ENCODE data around the gene TMEM60. TPM values are rescaled to one million over a fixed set of nuclear protein-coding genes. Genes with fewer than 3 reads are reported as not detected.

The TMEM60 gene
- total and polyA plus RNA-seq, 2 donors (not counting 3 experiments of a cell fraction or from before 2014, with no cell fraction given) = 15.8 to 19.5 TPM

- no peaks in the 10 kb centered on the region for H3K27me3 ChIP-seq (ENCODE audit: control insufficient read depth in 2 of 2, insufficient read depth in 2 of 2, low read length in 2 of 2)
- H3K36me3 ChIP-seq (ENCODE audit: control insufficient read depth in 2 of 2, extremely low read depth in 1 of 2, insufficient read depth in 2 of 2, low read length in 2 of 2) = no peaks in the 10 kb centered on the region
- ChIA-PET CTCF (no interaction called here), POLR2A (no interaction called here)
- TF ChIP-seq GATA2 (IDR thresholded peaks at IDR 0.05; ENCODE audit: insufficient read depth, insufficient read length, low read depth, low read length) = no peak
- TF ChIP-seq POLR2AphosphoS5 (IDR thresholded peaks at IDR 0.05; ENCODE audit: insufficient read depth, low read depth, low read length) = no peak
- TF ChIP-seq FOS (IDR thresholded peaks at IDR 0.05; ENCODE audit: borderline replicate concordance, insufficient read depth, low read length) = no peak
- TF ChIP-seq EZH2 (IDR thresholded peaks at IDR 0.05; ENCODE audit: borderline replicate concordance, low read depth, low read length, severe bottlenecking) = no peak
- TF ChIP-seq MYC (IDR thresholded peaks at IDR 0.05; ENCODE audit: low read depth, low read length) = no peak
- no peak for TF ChIP-seq JUN (IDR thresholded peaks at IDR 0.05; ENCODE audit: borderline replicate concordance, insufficient read depth, insufficient read length, low read depth)
- TF ChIP-seq CTCF (IDR thresholded peaks at IDR 0.05; ENCODE audit: extremely low read depth in 1 of 2, insufficient read depth in 1 of 2, low read depth in 1 of 2, low read length in 2 of 2) = no peak
- DNase-seq (ENCODE audit: low read depth, low spot score) (no peak), FAIRE-seq (no peak)
- H3K9ac ChIP-seq (replicated peaks; ENCODE audit: extremely low read depth, insufficient read depth, low read length) = no peak overlapping the region
- no TSS peak for BruUV-seq (replicated peaks)
- no peak overlapping the region for H3K27ac ChIP-seq (ENCODE audit: insufficient read depth, low read depth, low read length)
- no peak overlapping the region for H3K4me2 ChIP-seq (ENCODE audit: insufficient read depth, low read length)
- no peak overlapping the region for H2AFZ ChIP-seq (ENCODE audit: low read depth, low read length)
- H3K9me1 ChIP-seq (replicated peaks; ENCODE audit: control insufficient read depth, extremely low read depth, insufficient read depth, low read length) = no peaks in the 10 kb centered on the region
- no peaks in the 10 kb centered on the region for H4K20me1 ChIP-seq (replicated peaks; ENCODE audit: control insufficient read depth, extremely low read depth, insufficient read depth, low read length)
- peaks cover 12% of the 10 kb centered on the region for H3K4me1 ChIP-seq (ENCODE audit: control insufficient read depth, extremely low read depth, insufficient read depth, low read length)
- no peaks in the 10 kb centered on the region for H3K9me3 ChIP-seq (replicated peaks; ENCODE audit: control insufficient read depth, insufficient read depth, low read length)
- H3K79me2 ChIP-seq (ENCODE audit: control insufficient read depth, insufficient read depth, low read length) = peaks cover 61% of the 10 kb centered on the region
- dilution Hi-C loops (cut with MboI; ENCODE audit: extremely low pct_ligation_motif_present, low sequenced_read_pairs) (no loop called here), intact Hi-C loops (cut with micrococcal nuclease) (no loop called here)
- no peak overlapping the region for H3K4me3 ChIP-seq (replicated peaks in 1 of 3; ENCODE audit: insufficient read depth in 1 of 3, low read depth in 1 of 3, low read length in 3 of 3)
Observed at GRCh38 chr7:77806425-77806824, 8.2 kb upstream of the TMEM60 start.
